GM19025 (cell line): ENCODE measurements around the gene STIM1.

Experiments used
- ATAC-seq: cut with Tn5 transposase; IDR thresholded peaks from one replicate; pipeline ENCODE4 v1.9.1; 2021; ENCODE audit warnings: mild to moderate bottlenecking, low read depth, moderate library complexity; ENCODE audit not compliant: unreplicated experiment

STIM1 gene

DNA sequence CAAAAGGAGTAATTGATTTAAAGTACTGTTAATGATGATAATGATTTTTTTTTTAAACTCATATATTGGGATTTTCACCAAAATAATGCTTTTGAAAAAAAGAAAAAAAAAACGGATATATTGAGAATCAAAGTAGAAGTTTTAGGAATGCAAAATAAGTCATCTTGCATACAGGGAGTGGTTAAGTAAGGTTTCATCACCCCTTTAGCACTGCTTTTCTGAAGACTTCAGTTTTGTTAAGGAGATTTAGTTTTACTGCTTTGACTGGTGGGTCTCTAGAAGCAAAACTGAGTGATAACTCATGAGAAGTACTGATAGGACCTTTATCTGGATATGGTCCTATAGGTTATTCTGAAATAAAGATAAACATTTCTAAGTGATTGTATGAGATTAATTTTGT lies 283.0 kb downstream of the STIM1 start:
- ATAC-seq: no peak

DNA sequence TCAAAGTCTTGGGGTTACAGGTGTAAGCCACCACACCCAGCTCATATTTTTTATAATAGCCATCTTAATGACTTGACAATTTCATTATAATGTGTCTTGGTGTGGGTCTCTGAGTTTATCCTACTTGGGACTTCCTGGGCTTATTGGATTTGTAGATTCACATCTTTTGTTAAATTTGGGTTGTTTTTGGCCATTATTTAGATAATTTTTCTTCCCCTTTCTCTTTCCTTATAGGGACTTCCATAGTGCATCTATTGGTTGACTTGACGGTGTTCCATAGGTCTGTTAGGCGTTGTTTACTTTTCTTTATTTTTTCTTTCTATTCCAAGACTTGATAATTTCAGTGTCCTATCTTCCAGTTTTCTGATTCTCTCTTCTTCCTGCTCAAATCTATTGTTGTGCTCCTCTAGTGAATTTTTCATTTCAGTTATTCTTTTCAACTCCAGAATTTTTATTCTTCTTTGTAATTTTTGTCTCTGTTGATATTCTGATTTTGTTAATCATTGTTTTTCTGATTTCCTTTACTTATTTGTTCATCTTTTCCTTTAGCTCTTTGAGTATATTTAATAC lies 284.7 kb downstream of the STIM1 start:
- ATAC-seq: no peak
